GM18867 (cell line): Measurements from ENCODE around the gene CCND1.

Experiments
- ATAC-seq: cut with Tn5 transposase; IDR thresholded peaks from one replicate; pipeline ENCODE4 v1.9.1; 2021; ENCODE audit warnings: mild to moderate bottlenecking, moderate library complexity; ENCODE audit not compliant: unreplicated experiment

CCND1 gene

DNA sequence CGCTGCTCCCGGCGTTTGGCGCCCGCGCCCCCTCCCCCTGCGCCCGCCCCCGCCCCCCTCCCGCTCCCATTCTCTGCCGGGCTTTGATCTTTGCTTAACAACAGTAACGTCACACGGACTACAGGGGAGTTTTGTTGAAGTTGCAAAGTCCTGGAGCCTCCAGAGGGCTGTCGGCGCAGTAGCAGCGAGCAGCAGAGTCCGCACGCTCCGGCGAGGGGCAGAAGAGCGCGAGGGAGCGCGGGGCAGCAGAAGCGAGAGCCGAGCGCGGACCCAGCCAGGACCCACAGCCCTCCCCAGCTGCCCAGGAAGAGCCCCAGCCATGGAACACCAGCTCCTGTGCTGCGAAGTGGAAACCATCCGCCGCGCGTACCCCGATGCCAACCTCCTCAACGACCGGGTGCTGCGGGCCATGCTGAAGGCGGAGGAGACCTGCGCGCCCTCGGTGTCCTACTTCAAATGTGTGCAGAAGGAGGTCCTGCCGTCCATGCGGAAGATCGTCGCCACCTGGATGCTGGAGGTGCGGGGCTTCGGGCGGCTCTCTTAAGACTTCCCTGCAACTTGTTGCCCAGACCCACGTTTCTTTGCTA lies at the start of gene CCND1:
Gene CCND1, plus strand, starts transcription at position 162 of the 587 bp plus-strand sequence. Its CDS starts 158 bp downstream, at position 320.
- no peak for ATAC-seq

DNA sequence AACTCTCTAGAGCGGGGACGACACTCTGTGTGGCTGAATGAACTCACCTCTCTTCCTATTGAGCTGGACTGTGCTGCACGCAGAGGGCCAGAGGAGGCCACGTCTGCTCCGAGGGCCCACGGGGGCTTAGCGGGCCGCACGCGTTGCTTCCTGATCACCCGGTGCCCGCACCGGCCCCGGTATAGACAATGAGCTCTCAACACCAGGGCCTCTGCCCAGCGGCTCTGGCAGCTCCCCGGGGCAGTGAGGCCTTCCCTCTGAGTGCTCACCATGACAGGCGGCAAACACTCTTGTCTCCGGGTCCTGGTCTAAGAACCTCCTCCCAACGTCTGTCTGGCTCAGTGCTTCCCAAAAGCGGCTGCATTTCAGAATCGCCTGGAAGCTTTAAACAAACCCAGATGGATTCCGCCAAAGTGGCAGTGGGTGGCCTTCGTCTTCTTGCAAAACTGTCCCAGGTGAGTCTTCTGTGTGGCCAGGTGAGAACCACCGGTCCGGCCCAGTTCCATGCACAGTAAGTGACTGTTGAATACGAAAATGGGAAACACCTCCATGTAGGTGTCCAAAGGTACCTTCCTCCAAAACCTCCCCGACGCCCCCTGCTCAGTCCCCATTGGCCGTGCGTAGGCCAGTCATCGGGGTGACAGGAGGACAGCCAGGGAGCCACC lies 47.8 kb upstream of the CCND1 start:
- no peak for ATAC-seq

DNA sequence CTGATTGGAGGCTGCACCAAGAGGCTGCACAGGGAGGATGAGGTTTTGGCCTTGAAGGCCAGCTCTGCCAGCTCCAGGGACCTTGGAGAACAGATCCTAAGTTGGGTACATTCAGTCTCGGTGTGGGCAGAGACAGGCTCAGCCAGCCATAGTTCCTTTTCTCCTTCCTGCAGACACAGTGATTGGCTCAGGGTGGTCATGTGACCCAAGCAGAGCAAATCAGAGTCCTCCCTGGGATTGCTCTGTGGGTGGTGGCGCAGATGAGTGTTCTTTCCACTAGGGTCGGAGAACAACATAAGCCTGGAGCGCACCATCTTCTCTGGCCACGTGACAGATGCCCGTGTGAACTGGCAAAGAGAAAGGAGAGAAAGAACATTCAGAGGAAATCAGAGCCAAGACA lies 47.1 kb upstream of the CCND1 start:
- ATAC-seq, result no peak

- no peak for ATAC-seq
Measured at GRCh38 chr11:69594481-69594880, 46.5 kb upstream of the CCND1 start.

- ATAC-seq, result no peak
Measured at GRCh38 chr11:69595805-69596665, 44.9 kb upstream of the CCND1 start.

- ATAC-seq, result no peak
Measured at GRCh38 chr11:69598147-69598546, 42.8 kb upstream of the CCND1 start.

DNA sequence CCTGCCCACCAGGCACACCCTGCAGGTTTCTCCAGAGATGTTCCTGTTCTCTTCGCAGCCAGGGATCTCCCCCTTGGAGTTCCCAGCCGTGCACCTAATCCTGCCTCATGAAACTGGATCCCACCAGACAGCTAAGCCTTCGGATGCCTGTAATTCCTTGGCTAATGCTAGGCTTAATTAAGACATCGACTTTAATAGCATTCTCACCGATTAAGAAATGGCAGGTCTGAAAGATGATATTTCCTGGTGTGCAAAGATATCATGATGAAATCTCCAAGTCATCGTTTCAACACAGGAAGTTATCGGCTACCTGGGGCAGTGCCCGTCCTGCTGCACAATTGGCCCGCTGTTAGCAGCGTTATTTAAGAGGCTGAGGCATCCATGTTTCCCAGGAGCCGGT lies 41.5 kb upstream of the CCND1 start:
- no peak for ATAC-seq

DNA sequence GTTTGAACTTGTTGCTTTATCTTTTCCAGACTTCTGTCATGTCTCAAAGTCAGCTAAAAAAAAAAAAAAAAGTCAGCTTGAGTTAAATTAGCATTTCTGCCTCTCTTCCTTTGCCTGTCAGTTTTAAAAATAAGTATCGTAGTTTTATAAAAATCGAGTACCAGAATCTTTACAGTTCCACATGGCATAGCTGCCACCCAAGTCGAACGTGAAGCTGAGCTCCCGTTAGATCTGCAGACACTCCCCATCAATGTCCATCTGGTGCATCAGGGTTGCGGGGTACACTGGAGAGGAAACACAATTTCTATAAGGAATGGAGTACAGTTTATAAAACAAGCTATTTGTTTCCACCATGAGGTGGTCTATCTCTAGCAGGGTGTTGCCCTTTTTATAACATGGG lies 41.0 kb upstream of the CCND1 start:
- no peak for ATAC-seq

- ATAC-seq, result no peak
Measured at GRCh38 chr11:69601011-69601975, 39.7 kb upstream of the CCND1 start.

GRCh38 chr11:69603111-69603836 lies 37.7 kb upstream of the CCND1 start:
- no peak for ATAC-seq

DNA sequence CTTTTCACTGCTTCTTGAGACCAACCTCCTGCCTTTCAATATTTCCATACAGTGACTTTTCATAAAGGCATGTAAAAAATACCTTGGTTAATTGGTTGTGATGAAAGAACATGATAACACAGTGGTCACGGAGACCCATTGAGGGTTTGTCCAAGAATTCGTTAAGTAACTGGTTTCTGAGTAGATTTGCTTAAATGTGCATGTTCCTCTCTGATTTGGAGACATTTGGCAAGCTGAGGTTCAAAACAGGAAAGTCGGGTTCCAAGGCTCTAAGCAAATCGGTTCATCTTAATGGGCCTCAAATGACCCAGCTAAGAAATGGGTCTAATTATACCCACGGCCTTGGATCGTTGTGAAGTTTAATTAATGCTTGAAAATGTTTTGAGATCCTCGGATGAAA lies 36.9 kb upstream of the CCND1 start:
- ATAC-seq, result no peak

- ATAC-seq, result no peak
Measured at GRCh38 chr11:69605737-69606526, 35.0 kb upstream of the CCND1 start.

GRCh38 chr11:69609351-69609750 lies 31.6 kb upstream of the CCND1 start:
- ATAC-seq, result no peak

GRCh38 chr11:69611548-69612526 lies 29.1 kb upstream of the CCND1 start:
- no peak for ATAC-seq

GRCh38 chr11:69613594-69613993 lies 27.4 kb upstream of the CCND1 start:
- ATAC-seq, result no peak

DNA sequence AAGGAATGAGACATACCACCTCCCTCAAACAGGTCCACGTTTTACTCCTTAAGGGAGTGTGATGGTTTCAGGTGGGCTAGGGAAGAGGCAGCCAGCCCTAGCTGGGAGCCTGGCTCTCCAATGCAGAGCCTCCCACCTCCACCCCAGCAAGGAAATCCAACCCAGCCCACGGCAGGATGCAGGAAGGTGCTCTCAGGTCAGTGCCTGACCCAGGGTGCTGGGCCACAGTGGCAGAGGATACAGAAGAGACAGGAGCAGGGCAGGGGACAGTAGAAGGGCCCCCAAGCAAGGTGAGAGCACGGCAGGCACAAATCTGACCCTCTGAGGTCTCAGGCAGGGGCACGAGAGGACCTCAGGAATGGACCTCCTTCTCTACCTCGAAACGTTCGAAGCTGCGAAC lies 26.9 kb upstream of the CCND1 start:
- no peak for ATAC-seq

GRCh38 chr11:69615545-69616278 lies 25.2 kb upstream of the CCND1 start:
- no peak for ATAC-seq
